A673 (cell line): Measurements from ENCODE around the gene KRTAP12-4. TPM values are rescaled to one million over a fixed set of nuclear protein-coding genes. Genes with fewer than 3 reads are reported as not detected.

Experiments used
- BruUV-seq: library from RNA; stranded (reverse); fragments of 400-500 nt; replicated peaks from 2 replicates; lab custom pipeline; 2021; lab: Mats Ljungman, UMichigan
- CTCF ChIA-PET: fragments of 300-600 bp; sonication (Branson Sonifier 250); formaldehyde crosslinking; loops from one replicate; lab custom pipeline; 2022; ENCODE audit warnings: antibody characterized with exemption; lab: Charles Lee
- POLR2A ChIA-PET: fragments of 300-600 bp; sonication (Branson Sonifier 250); formaldehyde crosslinking; loops from one replicate; lab custom pipeline; 2022; ENCODE audit warnings: antibody characterized with exemption; ENCODE audit not compliant: low non-redundant PET; lab: Charles Lee
- DNase-seq: peaks from one replicate; pipeline ENCODE4 v3.0.0-alpha.2; 2015; ENCODE audit warnings: low spot score
- H3K27ac ChIP-seq: fragments of 200-600 bp; sonication (generic); 2 replicates; pipeline ENCODE4 v1.5.1; 2016; ENCODE audit warnings: mixed run types, low read depth, mild to moderate bottlenecking, mixed read lengths, antibody characterized with exemption, low read length; ENCODE audit not compliant: poor library complexity, severe bottlenecking
- H3K27me3 ChIP-seq: fragments of 200-600 bp; sonication (generic); replicated peaks from 2 replicates; pipeline ENCODE4 v1.6.1; 2017; ENCODE audit warnings: mixed run types, low read depth, mild to moderate bottlenecking, mixed read lengths, antibody characterized with exemption, low read length; ENCODE audit not compliant: insufficient read depth, poor library complexity
- H3K36me3 ChIP-seq: fragments of 200-600 bp; sonication (generic); 2 replicates; pipeline ENCODE4 v1.6.1; 2016; ENCODE audit warnings: mixed run types, mild to moderate bottlenecking, mixed read lengths, antibody characterized with exemption, low read length; ENCODE audit not compliant: insufficient read depth, poor library complexity, severe bottlenecking
- H3K4me1 ChIP-seq: fragments of 200-600 bp; sonication (generic); 2 replicates; pipeline ENCODE4 v1.6.1; 2017; ENCODE audit warnings: mixed run types, mild to moderate bottlenecking, mixed read lengths, antibody characterized with exemption, low read length; ENCODE audit not compliant: insufficient read depth, poor library complexity, severe bottlenecking
- H3K4me3 ChIP-seq: fragments of 200-600 bp; sonication (generic); 2 replicates; pipeline ENCODE4 v1.5.1; 2016; ENCODE audit warnings: low read depth, mixed run types, mild to moderate bottlenecking, mixed read lengths, low read length; ENCODE audit not compliant: poor library complexity, severe bottlenecking
- H3K9me3 ChIP-seq: fragments of 200-600 bp; sonication (generic); 2 replicates; pipeline ENCODE4 v1.6.1; 2016; ENCODE audit warnings: mixed run types, low read depth, mild to moderate bottlenecking, mixed read lengths, antibody characterized with exemption, low read length; ENCODE audit not compliant: poor library complexity, severe bottlenecking
- EZH2 ChIP-seq: fragments of 200-600 bp; sonication (generic); IDR thresholded peaks from 2 replicates; pipeline ENCODE4 v1.6.1; 2017; ENCODE audit warnings: borderline replicate concordance, low read depth, mild to moderate bottlenecking, mixed read lengths, antibody characterized with exemption, low read length; ENCODE audit not compliant: poor library complexity, severe bottlenecking
- intact Hi-C: fragments of 100-400 bp; cut with micrococcal nuclease; formaldehyde crosslinking; loops from one replicate; pipeline ENCODE4 v1.10.0; 2022; ENCODE audit not compliant: unreplicated experiment
- total RNA-seq: library from RNA; stranded (reverse); gene quantifications from 2 replicates; pipeline ENCODE4 v1.2.3, GENCODE V29; 2021
- TF ChIP-seq, protein P1 (sequence below): fragments of 300-800, 200-600 bp; sonication (generic); conservative IDR thresholded peaks from 2 replicates; pipeline ENCODE4 v1.5.1; 2017; ENCODE audit warnings: low read depth, mild to moderate bottlenecking, antibody characterized with exemption, low read length, moderate library complexity, mixed read lengths

Gene KRTAP12-4
- total RNA-seq, 1 experiment from 2014 or later = 1.0 TPM

GRCh38 chr21:44615911-44616590 is 38.4 kb downstream of the KRTAP12-4 start:
- BruUV-seq = no TSS peak
- H3K36me3 ChIP-seq = no peaks in the 10 kb centered on the region
- H3K4me3 ChIP-seq = no peak overlapping the region
- H3K4me1 ChIP-seq = no peaks in the 10 kb centered on the region
- TF ChIP-seq, protein P1, sequence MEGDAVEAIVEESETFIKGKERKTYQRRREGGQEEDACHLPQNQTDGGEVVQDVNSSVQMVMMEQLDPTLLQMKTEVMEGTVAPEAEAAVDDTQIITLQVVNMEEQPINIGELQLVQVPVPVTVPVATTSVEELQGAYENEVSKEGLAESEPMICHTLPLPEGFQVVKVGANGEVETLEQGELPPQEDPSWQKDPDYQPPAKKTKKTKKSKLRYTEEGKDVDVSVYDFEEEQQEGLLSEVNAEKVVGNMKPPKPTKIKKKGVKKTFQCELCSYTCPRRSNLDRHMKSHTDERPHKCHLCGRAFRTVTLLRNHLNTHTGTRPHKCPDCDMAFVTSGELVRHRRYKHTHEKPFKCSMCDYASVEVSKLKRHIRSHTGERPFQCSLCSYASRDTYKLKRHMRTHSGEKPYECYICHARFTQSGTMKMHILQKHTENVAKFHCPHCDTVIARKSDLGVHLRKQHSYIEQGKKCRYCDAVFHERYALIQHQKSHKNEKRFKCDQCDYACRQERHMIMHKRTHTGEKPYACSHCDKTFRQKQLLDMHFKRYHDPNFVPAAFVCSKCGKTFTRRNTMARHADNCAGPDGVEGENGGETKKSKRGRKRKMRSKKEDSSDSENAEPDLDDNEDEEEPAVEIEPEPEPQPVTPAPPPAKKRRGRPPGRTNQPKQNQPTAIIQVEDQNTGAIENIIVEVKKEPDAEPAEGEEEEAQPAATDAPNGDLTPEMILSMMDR = no peak
- TF ChIP-seq EZH2 = no peak
- CTCF ChIA-PET = no interaction called here
- intact Hi-C loops = no loop called here
- POLR2A ChIA-PET = no interaction called here
- peaks cover 16% of the 10 kb centered on the region for H3K9me3 ChIP-seq
- no peak overlapping the region for H3K27ac ChIP-seq
- H3K27me3 ChIP-seq = no peaks in the 10 kb centered on the region
- no peak for DNase-seq

DNA sequence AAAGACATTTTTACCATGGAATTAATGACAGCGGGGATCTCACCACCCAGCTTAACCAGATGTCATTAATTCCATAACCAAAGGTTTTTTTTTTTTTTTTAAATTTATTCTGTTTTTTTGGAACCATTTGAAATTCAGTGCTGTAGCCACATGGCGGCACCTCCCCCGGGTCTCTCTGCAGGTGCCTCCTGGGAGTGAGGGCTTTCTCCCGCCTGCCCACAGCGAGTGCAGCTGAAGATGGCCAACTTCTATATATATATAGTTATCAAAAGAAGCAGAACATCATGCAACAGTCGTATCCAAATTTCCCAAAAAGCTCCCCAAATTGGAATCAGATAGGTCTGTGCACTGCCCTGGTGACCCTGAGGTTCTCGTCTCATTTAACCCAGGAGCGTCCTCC is 39.0 kb downstream of the KRTAP12-4 start:
- POLR2A ChIA-PET = no interaction called here

GRCh38 chr21:44614961-44615391 is 39.5 kb downstream of the KRTAP12-4 start:
- POLR2A ChIA-PET = no interaction called here
- no peak overlapping the region for H3K4me3 ChIP-seq
- intact Hi-C loops = no loop called here
- H3K9me3 ChIP-seq = peaks cover 22% of the 10 kb centered on the region
- CTCF ChIA-PET = no interaction called here
- H3K27me3 ChIP-seq = no peaks in the 10 kb centered on the region
- no peak for DNase-seq
- no TSS peak for BruUV-seq
- TF ChIP-seq, protein P1 = no peak
- no peak for TF ChIP-seq EZH2
- no peaks in the 10 kb centered on the region for H3K4me1 ChIP-seq
- no peak overlapping the region for H3K27ac ChIP-seq
- H3K36me3 ChIP-seq = no peaks in the 10 kb centered on the region

More for the DNA sequence above, 39.0 kb downstream of the KRTAP12-4 start:
- no peaks in the 10 kb centered on the region for H3K27me3 ChIP-seq
- no peak overlapping the region for H3K27ac ChIP-seq
- H3K4me3 ChIP-seq = no peak overlapping the region
- TF ChIP-seq EZH2 = no peak
- TF ChIP-seq, protein P1 = no peak
- intact Hi-C loops = no loop called here
- peaks cover 19% of the 10 kb centered on the region for H3K9me3 ChIP-seq
- no peaks in the 10 kb centered on the region for H3K36me3 ChIP-seq
- CTCF ChIA-PET = no interaction called here
- no TSS peak for BruUV-seq
- no peak for DNase-seq
- H3K4me1 ChIP-seq = no peaks in the 10 kb centered on the region
